ENCODE data around the gene MPDU1.

Gene MPDU1

GRCh38 chr17:7560172-7561027, 23.3 kb upstream of the MPDU1 start:
- DNase-seq = peak; percentile 79

GRCh38 chr17:7561028-7561575, 22.6 kb upstream of the MPDU1 start:
- peak; percentile 93 for DNase-seq

- peak; percentile 93 for DNase-seq
These were observed 22.0 kb upstream of the MPDU1 start, which contains the start of gene SENP3 for GRCh38 chr17:7561589-7562207. Gene SENP3, plus strand, starts transcription at chr17:7561919. Its CDS starts 1,158 bp downstream, at chr17:7563077.

DNA sequence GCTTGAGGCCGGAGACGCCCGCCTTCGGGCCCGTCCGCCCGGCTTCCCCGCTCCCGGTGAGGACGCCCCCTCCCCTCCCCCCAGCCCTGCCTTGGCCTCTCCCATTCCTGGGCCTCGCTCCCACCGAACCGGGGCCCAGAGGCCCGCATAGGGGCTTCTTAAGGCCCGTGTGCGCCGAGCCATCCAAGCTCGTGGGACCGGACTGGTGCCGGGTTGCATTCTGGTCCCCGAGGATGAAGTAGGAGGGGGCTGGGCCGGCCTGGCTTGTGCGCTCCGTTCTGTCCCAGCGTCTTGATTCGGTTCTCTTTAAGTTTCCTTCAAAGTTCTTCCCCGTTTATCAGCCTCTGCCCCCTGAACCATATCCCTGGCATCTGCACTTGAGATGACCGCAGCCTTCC, 21.4 kb upstream of the MPDU1 start:
- DNase-seq = no peak

- DNase-seq = no peak
These were observed 20.4 kb upstream of the MPDU1 start for GRCh38 chr17:7563115-7563869.

GRCh38 chr17:7569571-7569970, 14.1 kb upstream of the MPDU1 start:
- no peak for DNase-seq

DNA sequence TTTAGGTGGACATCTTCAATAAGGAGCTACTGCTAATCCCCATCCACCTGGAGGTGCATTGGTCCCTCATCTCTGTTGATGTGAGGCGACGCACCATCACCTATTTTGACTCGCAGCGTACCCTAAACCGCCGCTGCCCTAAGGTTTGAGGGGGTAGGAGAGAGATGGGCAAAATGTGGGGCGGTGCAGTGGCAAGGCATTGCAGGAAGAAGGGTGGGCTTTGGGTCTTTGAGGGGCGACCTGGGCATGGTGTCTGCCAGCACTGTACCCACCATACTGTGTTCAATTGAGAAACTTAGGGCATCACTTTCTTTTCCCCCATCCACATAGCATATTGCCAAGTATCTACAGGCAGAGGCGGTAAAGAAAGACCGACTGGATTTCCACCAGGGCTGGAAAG, 13.3 kb upstream of the MPDU1 start:
- no peak for DNase-seq

- peak; percentile 99 for DNase-seq
These were observed 11.4 kb upstream of the MPDU1 start for GRCh38 chr17:7572338-7572587.

- no peak for DNase-seq
These were observed 10.9 kb upstream of the MPDU1 start for GRCh38 chr17:7572588-7573323.

DNA sequence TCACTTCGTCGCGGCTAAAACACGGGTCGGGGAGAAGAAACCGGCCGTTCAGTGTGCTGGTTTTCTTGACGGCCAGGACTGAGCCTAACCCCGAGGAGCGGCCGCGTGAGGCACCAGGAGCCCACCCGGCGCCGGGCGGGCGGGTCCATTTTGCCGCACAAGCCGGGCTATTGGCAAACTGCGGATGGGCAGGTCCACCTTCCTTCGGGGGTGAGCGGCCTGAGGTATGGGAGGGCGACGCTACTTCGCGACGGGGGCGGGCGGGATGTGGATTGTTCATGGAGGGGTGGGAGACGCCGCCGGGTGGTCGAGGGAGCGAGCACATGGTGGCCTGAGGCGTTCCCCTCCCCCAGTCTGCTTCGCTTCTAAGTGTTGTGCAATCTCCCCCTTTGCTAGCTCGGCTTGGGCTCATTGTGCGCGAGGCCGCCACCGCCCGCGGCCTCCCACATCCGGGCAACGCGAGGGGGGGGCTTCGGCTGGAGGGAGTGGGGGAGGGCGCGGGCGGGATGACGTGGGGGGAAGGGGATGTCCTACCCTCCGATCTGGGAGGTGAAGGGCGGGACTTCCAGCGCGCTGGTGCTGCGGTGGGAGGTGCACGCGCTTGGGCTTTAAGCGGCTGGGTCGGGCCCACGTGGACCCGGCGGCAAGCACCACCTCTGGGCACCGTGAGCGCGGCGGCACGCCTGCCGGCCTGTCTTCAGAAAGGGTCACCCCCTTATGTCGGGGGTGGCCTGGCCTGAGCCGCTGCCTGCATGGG, 10.2 kb upstream of the MPDU1 start:
- DNase-seq = peak; percentile 93

DNA sequence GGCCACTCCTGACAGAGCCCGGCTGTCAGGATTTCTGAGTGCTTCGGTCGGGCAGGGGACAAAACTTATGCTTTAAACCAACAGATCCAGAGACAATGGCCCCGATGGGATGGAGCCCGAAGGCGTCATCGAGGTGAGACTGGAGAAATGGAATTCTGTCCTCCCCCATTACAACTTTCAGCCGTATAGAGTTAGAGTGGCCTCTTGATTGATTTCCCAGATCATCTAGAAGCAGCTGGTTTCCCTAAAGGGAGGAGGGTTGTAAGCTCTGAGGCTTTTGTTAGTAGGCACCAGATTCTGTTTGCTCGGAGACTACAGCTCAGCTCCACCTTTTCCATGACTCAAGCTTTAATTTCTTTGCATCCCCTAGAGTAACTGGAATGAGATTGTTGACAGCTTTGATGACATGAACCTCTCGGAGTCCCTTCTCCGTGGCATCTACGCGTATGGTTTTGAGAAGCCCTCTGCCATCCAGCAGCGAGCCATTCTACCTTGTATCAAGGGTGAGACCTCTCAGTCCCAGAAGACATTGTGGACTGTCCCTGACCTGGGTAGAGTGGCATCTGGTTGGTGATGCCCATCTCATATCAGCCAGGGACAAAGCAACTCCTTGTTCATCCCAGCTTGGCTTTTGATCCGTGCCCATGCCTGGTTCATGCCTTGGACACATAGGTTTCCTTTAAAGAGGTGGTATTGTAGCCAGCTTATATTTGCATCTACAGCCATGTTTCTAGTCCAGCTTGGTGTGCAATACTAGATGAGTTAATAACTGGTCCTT, 9.3 kb upstream of the MPDU1 start:
- no peak for DNase-seq

DNA sequence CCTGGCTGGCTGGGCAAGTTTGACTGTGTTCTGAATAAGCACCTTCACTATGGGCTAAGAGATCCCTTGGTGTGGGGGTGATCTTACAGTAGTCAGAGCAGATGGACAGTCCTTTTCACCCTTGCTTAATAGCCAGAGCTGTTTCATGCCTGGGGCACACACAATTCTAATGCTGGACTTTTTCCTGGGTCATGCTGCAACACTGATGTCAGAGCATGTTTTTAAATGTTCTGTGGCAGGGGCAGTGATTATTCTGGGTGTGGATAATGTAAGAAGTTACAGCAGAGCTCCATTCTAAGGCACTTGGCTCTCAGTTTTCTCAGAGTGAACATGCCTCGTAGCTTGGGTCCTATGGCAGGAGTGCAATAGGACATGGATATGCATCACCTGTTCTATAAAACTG, 8.2 kb upstream of the MPDU1 start:
- DNase-seq = no peak

DNA sequence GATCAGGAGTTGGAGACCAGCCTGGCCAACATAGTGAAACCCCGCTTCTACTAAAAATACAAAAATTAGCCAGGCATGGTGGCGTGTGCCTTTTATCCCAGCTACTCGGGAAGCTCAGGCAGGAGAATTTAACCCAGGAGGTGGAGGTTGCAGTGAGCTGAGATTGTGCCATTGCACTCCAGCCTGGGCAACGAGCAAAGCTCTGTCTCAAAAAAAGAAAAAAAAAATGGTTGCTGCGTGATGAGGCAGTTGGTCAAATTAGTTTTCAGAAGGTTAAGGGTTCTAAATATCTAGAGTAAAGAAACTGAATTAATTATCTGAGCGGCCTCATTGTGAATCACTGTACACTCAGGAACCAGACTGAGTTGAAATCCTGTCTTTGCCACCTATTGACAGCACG, 7.7 kb upstream of the MPDU1 start:
- DNase-seq = no peak

GRCh38 chr17:7576432-7576937, 7.2 kb upstream of the MPDU1 start:
- DNase-seq = no peak

- no peak for DNase-seq
These were observed 6.1 kb upstream of the MPDU1 start for GRCh38 chr17:7577327-7578199.

GRCh38 chr17:7579001-7579833, 4.4 kb upstream of the MPDU1 start, which contains the start of gene CD68:
Gene CD68, plus strand, starts transcription at chr17:7579638. Its CDS starts 40 bp downstream, at chr17:7579678.
- peak; percentile 85 for DNase-seq

GRCh38 chr17:7579834-7580603, 3.6 kb upstream of the MPDU1 start:
- peak; percentile 71 for DNase-seq
